Uterus (tissue), 2 donors: ENCODE data around the gene LSR.

Experiments
- CTCF ChIP-seq, 4 experiments: fragments of 200-600 bp in 2 of 4; fragments of 450-650 bp in 2 of 4; sonication (generic) in 2 of 4; IDR thresholded peaks; one replicate each; pipeline ENCODE4 v1.5.1; 2016 to 2019; ENCODE audit warnings: antibody characterized with exemption in 4 of 4, mild to moderate bottlenecking in 2 of 4, moderate library complexity in 1 of 4
- POLR2A ChIP-seq, 2 donors: fragments of 450-650 bp; IDR thresholded peaks; one replicate each; pipeline ENCODE4 v1.6.1; 2016; ENCODE audit warnings: antibody characterized with exemption in 2 of 2, mild to moderate bottlenecking in 1 of 2, moderate library complexity in 1 of 2

GRCh38 chr19:35219008-35219407 lies 29.8 kb upstream of the LSR start:
- TF ChIP-seq CTCF (IDR thresholded peaks at IDR 0.05): no peak
- TF ChIP-seq POLR2A (IDR thresholded peaks at IDR 0.05): no peak
